Middle frontal gyrus (tissue), 1 donor: ENCODE data around the gene TCEA3.

Source experiments
- DNase-seq: peaks from one replicate; pipeline ENCODE4 v3.0.0-alpha.2; 2015; ENCODE audit warnings: low spot score; ENCODE audit errors: extremely low spot score

Gene TCEA3

DNA sequence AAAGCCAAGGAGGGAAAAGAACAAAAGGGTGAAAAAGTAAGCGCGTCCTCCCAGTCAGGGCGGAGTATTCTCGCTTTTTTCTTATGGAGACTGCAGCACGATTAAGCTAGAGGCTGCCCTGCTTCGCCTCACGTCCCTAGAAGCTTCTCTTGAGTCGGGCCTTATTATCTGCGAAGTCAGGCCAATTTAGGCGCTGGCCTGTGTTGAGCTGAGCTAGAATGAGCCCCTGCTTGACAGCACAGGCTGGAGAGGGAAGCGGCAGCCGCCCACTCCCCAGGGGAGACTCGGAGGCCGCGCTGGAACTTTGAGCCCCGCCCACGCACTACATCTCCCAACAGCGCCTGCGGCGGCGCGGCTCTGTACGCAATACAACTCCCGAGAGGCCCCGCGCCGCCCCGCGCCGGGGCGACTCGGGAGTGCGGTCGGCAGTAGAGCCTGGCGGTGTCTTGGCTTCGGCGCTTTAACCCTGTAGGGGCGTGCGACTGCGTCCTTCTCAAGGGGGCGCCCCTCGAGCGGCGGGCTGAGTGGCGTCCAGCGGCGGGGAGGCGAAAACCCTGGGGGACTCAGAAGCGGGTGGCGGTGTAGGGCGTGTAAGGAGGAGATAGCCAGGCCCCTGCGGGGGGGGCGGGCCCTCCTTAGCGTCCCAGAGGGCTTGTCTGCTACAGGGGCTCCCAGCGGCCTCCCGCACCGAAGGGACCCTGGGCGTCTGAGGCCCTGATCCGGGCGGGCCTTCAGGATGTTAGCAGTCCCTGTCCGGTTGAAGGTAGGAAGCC is 55.8 kb downstream of the TCEA3 start:
- DNase-seq: peak; percentile 88

DNA sequence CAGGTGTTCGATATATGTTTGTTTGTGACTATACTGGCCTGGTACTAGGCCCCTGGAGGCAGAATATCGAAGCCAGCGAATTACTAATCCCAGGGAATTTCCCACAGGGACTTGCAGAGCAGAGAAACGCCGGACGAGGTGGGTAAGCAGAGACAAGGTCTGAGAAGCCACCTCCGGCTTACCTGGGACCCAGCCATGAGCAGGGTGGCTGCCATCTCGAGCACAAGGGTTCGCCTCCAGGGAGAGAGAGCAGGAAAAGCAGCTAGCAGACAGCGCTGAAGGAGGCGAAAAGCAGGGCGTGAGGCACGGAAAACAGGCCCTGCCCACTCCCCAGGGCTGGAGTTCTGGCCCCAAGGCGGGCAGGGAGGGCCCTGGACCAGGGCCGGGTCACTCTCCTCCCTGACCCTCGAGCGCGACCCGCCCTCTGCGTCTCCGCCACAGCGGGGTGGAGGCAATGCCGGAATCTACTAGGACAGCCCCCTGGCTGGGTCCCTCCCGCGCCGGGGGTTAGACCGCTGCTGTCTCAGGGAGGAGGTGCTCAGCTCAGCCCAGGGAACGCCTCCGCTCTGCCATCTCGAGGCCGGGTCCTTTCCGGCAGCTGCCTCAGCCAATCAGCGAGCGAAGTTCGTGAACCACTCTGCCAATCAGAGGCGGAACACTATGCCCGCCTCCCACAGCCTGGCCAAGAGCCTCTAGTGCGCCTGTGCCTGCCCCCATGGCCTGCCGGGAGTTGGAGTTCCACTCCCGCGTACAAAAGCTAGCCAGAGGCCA is 56.6 kb downstream of the TCEA3 start:
- peak; percentile 98 for DNase-seq

DNA sequence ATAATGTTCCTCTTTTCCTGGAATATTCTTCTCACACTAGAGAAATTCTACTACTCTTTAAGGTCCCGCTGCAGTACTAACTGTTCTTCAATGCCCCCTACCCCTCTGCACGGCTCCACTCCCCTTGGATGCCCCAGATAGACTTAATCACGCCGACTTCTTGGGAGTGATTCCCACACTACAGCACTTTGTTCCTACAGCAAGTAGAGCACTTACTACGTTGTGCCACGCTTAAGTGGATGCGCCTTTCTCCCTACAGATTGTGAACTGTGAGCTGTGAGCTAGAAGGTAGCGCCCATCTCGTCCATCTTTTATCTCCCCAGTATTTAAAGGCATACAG is 57.1 kb downstream of the TCEA3 start:
- DNase-seq: no peak

DNA sequence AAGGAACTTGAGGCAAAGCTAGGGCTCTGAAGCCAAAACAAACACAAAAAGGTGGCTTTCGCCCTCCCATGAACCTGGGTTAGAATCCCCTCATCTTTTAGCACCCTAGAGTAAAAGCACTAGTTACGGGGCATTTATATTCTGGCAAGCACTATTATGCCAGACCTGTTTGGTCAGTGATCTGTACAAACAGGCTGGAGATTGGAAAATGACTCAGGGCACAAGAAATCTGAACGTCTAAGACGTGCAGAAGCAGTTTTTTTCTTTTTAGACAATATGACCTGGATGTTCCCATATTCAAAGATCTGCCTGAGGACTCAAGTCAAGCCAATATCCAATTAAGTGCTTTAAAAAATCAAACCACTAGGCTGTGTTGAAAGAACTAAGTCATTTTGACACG is 58.0 kb downstream of the TCEA3 start:
- no peak for DNase-seq

DNA sequence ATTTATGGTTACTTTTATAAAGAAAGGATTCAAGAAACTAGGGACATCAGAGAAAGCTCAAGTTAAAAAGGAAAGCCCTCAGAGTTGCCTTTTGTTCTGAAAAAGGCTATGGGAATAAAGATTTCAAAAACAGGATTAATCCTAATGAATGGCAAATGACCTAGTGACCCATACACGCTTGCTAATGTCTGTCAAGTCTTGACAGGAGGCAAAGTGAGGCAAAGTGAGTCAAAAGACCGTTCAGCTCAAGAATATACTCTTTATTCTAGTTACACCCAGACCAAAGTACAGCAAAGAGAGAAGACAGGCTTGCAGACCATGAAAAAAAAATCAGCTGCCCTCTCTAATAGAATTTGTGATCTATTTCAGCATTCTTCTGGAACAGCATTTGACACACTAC is 58.4 kb downstream of the TCEA3 start:
- no peak for DNase-seq

DNA sequence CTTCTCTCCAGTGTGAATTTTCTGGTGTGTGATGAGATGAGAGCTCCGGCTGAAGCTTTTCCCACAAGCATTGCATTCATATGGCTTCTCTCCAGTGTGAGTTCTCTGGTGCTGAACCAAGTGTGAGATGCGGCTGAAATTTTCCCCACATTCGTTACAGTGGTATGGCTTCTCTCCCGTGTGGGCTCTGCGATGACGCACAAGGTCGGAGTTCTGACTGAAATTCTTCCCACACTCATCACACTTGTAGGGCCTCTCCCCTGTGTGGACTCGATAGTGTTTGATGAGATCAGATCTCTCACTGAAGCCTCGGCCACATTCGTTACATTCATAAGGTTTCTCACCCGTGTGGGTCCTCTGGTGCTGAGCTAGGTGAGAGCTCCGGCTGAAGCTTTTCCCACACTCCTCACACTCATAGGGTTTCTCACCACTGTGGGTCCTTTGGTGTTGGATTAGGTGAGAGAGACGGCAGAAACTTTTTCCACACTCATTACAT is 62.3 kb downstream of the TCEA3 start:
- DNase-seq: no peak

DNA sequence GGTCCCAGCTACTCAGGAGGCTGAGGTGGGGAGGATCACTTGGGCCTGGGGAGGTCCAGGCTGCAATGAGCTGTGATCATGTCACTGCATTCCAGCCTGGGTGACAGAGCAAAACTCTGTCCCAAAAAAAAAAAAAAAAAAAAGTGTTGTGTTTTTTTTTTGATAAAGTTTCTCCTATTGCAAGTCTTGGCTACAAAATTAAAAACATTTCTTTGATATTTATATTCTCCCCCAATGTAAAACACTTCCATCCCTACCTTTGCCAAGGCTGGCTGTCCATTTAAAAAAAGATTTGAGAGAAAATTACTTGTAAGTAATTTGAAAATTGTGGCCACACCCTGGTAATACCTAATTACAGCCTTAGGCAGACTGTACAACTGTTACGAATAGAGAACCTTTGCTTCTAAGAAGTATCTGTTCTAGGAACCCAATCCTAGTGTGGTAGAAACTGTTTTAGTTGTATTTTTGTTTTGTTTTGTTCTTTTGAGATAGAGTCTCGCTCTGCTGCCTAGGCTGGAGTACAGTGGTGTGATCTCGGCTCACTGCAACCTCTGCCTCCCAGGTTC is 66.2 kb downstream of the TCEA3 start:
- DNase-seq: no peak

DNA sequence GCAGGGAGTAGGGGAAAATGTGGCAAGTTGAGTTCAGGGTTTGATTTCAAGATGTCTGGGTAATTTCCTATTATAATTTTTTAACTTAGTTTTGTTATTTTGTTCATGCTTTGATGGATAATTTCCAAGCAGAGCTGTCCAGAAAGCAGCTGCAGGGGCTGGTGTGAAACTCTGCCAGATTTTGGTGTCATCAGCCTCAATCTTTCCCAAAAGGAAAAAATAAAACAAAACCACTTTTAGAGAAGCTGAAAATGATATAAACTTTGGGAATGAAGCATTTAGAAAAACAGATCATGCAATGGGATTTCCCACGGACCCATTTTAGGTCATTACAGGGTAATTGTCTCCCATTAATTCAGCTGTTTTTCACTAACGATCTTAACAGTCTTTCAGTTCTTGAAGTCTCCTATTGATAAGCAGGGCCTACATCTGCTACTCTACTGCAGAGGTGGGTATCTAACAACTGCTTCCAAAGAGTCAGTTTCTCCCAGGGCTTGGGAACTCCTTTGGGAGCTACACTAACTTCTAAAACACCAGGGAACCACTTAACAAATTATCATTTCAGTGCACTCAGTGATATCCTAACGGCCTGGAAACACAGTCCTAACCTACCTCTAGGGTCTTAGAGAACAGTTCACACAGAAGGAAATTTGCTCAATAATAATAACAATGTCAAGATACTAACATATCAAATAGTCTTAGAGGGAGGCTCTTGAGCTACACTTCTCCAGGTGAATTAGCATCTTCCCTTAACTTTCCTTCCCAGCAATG is 67.2 kb downstream of the TCEA3 start:
- DNase-seq: no peak

DNA sequence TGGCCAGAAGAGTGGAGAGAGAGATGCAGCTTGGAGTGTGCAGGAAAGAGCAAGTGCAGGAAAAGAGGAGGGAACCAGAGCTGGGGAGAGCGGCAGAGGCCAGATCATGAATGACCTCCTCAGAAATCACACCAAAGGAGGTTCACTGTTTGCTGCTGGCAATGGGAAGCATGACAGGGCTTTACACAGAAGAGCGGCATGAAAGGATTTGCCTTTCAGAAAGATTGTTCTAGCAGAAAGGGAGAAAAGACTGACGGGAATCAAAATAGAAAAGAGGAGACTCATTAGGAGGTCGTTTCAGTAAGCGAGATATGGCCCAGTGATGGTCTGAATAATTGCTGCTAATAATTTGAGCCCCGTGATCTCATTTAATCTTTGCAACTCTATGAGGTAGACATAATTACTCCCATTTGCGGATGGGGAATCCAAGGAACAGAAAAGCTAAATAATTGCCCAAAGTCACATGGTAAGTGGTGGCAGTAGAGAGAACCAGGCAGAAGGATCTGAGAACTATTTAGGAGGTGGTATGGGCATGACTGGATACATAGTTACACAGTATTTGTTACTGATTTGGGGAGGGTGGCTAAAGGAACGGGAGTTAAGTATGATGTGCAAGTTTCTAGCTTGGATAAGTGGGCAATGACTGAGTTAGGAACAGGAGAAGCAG is 67.9 kb downstream of the TCEA3 start:
- no peak for DNase-seq

DNA sequence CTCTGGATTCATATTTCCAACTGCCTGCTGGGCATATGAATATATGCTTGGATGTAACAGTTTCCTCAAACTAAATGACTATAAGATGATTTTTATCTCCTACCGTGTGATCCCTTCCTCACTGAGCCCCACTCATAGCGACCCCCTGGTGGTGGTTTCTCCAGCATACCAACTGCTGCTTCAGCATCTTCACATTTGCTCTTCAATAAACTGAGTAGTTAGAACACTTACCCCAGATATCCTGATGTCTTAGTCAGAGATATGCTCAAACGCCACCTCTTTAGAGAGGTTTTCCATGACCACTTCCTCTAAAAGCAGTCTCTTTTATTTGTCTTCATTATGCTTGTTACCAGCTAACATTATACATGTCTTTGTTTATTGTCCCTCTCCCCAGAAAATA is 70.3 kb downstream of the TCEA3 start:
- no peak for DNase-seq

DNA sequence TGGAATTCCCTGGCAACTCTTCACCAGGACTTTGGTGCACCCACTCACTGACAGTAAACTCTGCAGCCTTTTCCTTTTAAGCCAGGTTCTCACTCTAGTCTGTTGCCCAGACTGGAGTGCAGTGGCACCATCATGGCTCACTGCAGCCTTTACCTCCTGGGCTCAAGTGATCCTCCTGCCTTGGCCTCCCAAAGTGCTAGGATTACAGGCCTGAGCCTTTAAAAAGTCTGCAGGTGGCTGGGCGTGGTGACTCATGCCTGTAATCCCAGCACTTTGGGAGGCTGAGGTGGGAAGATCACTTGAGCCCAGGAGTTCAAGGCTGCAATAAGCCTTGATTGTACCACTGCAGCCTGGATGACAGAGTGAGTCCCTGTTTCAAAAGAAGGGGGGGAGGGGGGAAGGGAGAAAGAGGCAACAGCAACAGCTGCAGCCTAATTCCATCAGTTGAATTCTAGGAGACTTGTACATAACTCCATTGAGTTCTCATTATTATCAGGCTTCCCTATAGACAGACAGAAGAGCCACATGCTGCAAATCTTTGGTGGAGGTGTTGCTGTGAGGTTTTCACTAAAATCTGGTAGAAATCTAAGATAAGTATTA is 72.4 kb downstream of the TCEA3 start:
- DNase-seq: no peak

DNA sequence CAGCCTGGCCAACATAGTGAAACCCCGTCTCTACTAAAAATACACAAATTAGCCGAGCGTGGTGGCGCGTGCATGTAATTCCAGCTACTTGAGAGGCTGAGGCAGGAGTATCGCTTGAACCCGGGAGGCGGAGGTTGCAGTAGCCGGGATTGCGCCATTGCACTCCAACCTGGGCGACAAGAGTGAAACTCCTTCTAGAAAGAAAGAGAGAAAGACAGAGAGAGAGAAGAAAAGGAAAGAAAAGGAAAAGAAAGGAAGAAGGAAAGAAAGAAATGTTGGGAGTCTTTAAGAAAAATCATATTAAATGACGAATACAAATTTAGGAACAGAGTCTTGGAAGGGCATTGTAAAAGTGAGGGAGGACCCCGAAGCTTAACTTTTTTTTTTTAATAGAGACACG is 78.6 kb downstream of the TCEA3 start:
- DNase-seq: no peak

DNA sequence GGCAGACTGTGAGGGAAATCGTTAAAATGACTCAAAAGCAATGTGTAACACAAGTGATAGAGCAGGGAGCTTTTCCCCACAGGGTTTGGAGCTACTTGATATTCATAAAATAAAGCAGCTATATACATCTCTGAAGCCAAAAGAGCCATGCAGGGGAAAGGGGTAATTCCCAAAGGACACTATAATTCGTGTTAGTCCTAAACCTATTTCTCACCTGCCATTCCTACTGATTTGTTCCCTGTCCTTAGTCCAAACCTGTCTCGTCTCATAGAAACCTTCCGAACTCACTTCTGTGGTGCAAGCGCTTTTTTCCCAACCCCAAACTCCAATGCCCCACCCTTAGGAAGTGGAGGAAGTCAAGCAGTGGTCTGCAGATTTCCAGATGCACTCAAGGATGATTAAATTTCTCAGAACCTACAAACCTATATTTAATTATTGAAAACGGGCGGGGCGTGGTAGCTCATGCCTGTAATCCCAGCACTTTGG is 79.5 kb downstream of the TCEA3 start:
- no peak for DNase-seq

DNA sequence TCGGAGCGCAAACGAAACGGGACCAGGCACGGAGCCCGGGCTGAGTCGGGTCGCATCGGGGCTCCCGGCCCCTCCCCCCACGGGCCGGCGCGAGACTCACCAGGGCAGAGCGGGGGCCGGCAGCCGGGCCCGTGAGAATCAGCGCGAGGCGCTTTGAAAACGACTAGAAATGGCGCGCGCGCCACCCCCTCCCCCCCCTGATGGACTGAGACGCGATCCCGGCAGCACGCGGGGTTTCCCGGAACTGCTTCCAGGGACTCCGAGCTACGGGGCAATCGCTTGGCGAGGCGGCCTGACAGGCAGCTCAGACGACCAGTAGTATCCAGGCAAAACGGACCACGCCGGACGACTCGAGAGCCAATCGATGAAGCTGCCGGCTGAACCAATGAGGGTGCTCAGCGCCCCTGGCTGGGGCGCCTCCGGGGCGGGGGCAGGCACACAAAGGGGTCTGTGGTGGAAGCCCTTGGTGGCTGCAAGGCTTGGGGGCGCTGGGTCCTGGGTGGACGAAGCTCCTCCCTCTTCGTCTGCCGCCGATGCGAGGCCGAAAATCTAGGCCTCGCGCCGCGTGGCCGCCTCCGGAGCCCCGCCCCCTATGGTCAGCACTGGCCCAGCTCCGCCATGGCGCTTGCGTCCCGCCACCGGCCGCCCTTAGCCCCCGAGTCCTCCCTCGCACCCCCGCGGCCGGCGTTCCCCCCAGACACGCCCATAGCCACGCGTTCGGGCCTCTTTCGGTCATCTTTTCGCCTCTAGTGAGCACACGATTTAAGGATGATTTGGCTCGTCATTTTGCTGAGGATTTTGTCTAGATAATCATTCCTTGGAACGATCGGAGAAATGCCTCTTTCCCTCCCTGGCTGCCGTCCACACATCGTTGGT is 80.2 kb downstream of the TCEA3 start, which contains the start of gene HNRNPR:
Gene HNRNPR (minus strand): TSS at position 174 of the 876 bp plus-strand sequence. CDS start 3,276 bp downstream, outside the sequence.
- peak; percentile 99 for DNase-seq

DNA sequence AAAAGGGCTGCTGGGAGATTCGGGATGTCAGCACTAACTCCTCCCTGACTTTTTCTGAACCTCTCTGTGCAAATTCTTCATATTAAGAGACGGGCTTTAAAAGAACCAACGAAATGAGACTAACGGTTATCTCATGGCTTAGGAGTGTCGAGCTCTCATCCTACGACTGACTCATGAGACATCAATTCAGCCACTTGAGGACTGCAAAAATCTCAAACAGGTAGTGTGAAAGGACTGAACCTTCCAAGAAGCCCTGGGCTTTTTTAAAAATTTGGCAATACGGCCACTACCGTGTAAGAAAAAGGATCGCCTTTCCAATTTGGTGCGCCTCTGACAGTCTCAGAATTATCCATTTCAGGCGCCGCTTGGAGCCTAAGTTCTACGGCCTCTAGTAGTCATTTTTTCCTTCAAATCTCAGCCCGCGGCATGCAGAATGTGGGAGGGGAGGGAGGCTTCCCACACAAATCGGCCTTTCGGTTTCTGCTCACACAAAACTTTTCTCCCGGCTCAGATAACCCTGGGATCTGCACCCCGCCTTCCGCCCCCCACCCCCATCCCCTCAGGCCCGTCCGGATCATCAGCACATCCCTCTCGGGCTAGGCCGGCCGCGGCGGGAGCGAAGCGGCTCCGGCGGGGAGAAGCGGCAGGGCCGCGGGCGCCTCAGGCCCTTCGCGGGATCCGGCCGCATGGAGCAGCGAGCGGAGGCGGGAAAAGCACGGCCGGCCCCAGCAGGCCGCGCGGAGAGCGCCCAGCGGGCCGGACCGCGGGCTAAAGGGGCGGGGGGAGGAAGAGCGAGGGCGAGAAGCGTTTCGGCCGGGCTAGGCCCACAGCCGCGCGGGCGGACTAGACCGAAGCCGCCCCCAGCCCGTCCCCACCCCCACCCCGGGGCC is 81.1 kb downstream of the TCEA3 start:
- no peak for DNase-seq

DNA sequence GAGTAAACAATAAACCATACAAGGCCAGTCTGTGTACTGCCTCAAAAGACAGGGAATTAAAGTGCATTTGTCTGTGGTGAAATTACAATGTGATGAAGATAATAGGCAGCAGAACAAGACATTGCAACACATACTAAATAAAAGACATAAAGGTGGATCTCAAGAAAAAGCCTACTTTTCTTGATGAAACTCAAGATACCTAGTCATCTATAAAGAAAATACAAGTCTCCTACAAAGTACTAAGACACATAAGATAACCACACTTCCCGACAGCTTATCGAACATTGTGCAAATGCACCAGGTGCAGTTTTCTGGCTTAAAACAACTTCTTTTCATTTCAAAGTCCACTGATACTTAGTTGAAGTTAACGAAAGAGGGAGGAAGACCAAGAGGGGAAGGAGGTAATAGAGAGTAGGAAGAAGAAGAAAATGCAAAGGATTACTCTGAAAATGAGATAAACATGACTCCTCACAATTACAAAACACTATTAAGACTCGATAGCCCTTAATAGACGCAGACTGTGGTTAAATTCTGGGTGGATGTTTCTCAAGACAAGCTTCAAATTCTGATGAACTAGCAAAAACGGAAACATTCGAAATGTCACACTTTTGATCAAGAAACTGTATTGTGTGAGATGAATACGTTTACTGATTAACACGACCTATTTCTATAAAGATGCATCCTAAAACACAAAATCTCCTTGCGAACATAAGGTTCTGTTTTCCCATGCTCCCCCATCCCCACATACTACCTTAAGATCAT is 82.4 kb downstream of the TCEA3 start:
- DNase-seq: no peak

DNA sequence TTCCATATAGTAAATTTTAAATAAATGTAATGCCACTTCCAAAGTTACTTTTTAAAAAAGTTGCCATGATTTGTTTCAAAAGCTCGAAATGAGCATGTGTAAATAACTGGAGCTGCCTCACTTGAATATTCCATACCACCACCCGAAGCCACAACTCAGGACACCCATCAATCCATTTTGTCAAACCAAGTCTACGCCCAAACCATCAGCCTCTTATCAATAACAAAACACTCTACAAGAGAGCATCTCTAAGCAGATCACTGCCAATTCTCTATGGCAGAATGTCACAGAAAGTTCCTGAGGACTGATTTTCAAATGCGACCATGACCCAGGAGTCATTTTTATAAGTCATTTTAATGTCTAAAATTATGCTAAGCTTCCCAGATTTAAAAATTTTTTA is 84.9 kb downstream of the TCEA3 start:
- DNase-seq: no peak

DNA sequence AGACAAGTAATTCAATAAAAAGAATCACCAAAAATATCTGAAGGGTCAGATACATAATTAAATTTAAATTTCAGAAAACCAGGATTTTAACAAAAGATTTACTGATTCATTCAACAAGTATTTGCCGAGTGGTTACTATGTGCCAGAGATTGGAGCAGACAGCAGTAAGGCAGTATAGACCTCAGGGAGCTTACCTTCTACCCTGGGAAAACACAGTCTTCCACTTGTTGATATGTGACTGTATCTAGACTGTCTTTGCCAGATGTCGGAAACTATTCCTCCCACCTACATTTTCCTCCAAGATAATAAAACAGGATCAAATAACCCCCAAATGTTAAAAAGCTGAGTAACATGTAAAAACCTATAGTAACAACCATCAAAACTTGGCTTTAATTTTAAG is 86.7 kb downstream of the TCEA3 start:
- DNase-seq: no peak
